HG02970 (cell line): ENCODE results near the gene TMEM229B.

ENCODE experiments used
- ATAC-seq: cut with Tn5 transposase; IDR thresholded peaks from one replicate; pipeline ENCODE4 v1.9.1; 2021; ENCODE audit warnings: mild to moderate bottlenecking, moderate library complexity, moderate number of reproducible peaks; ENCODE audit not compliant: unreplicated experiment, low FRiP score

Gene TMEM229B

GRCh38 chr14:67487937-67488893 lies at the start of gene TMEM229B:
TMEM229B (minus strand) TSS chr14:67488721; CDS start chr14:67473923, 14,798 bp downstream.
- peak; percentile 87 for ATAC-seq

- no peak for ATAC-seq
Observed at GRCh38 chr14:67537736-67538135, 49.2 kb upstream of the TMEM229B start.

GRCh38 chr14:67536087-67536486 lies 47.6 kb upstream of the TMEM229B start:
- ATAC-seq, result no peak

GRCh38 chr14:67533754-67534085 lies 45.2 kb upstream of the TMEM229B start:
- no peak for ATAC-seq

GRCh38 chr14:67532998-67533753 lies 44.7 kb upstream of the TMEM229B start, which contains the start of gene PLEKHH1:
PLEKHH1 (plus strand) TSS chr14:67533290; CDS start chr14:67541868, 8,578 bp downstream.
- ATAC-seq, result no peak

- ATAC-seq, result no peak
Observed at GRCh38 chr14:67532606-67532997, 44.1 kb upstream of the TMEM229B start.

- ATAC-seq, result no peak
Observed at GRCh38 chr14:67529947-67530935, 41.7 kb upstream of the TMEM229B start.

GRCh38 chr14:67528276-67528675 lies 39.8 kb upstream of the TMEM229B start:
- no peak for ATAC-seq

GRCh38 chr14:67527756-67528155 lies 39.2 kb upstream of the TMEM229B start:
- ATAC-seq, result no peak

GRCh38 chr14:67526676-67527459 lies 38.3 kb upstream of the TMEM229B start:
- ATAC-seq, result no peak

GRCh38 chr14:67526181-67526580 lies 37.7 kb upstream of the TMEM229B start:
- no peak for ATAC-seq

- no peak for ATAC-seq
Observed at GRCh38 chr14:67525389-67525788, 36.9 kb upstream of the TMEM229B start.

GRCh38 chr14:67524634-67524963 lies 36.1 kb upstream of the TMEM229B start:
- no peak for ATAC-seq

GRCh38 chr14:67523764-67524633 lies 35.5 kb upstream of the TMEM229B start:
- no peak for ATAC-seq

GRCh38 chr14:67522270-67522669 lies 33.7 kb upstream of the TMEM229B start:
- ATAC-seq, result no peak

- ATAC-seq, result no peak
Observed at GRCh38 chr14:67520482-67520881, 32.0 kb upstream of the TMEM229B start.

- no peak for ATAC-seq
Observed at GRCh38 chr14:67519406-67519805, 30.9 kb upstream of the TMEM229B start.

- no peak for ATAC-seq
Observed at GRCh38 chr14:67517083-67517482, 28.6 kb upstream of the TMEM229B start.

GRCh38 chr14:67516676-67517075 lies 28.2 kb upstream of the TMEM229B start:
- no peak for ATAC-seq
